K562 (cell line): ENCODE measurements around the gene CCDC92. TPM values are rescaled to one million over a fixed set of nuclear protein-coding genes. Genes with fewer than 3 reads are reported as not detected.

ENCODE experiments used
- ATAC-seq: fragments of 200-7000 bp; cut with Tn5 transposase; 3 replicates; pipeline ENCODE4 v1.9.1; 2020; ENCODE audit warnings: moderate library complexity
- BruUV-seq: library from RNA; stranded (reverse); fragments of 400-500 nt; replicated peaks from 2 replicates; lab custom pipeline; 2021; lab: Mats Ljungman, UMichigan
- CTCF ChIA-PET: fragments of 300-600 bp; formaldehyde crosslinking; extraction: SDS; loops from one replicate; lab custom pipeline; 2021; ENCODE audit warnings: low intra/inter-chr PET ratio; lab: Yijun Ruan, JAX
- POLR2A ChIA-PET: fragments of 300-600, 350-650 bp; sonication (Branson Sonifier 250); formaldehyde crosslinking; extraction: SDS; loops from one replicate; lab custom pipeline; 2021; ENCODE audit warnings: antibody characterized with exemption, inconsistent platforms; lab: Yijun Ruan, JAX
- DNase-seq, 4 experiments: peaks; one replicate each; pipeline versions ENCODE4 v3.0.0 to v3.0.0-alpha.2; 2011 to 2018; ENCODE audit warnings: low spot score in 3 of 4, mixed read lengths in 3 of 4; ENCODE audit errors: extremely low read depth in 1 of 4
- FAIRE-seq: peaks from 2 replicates; lab custom pipeline; 2011; peaks lifted over from hg19 to GRCh38; lab: Jason Lieb, UNC
- H2AFZ ChIP-seq: 2 replicates; pipeline ENCODE4 v1.6.0; 2011; ENCODE audit warnings: low read depth, low read length, control low read depth, inconsistent platforms
- H3K27ac ChIP-seq: fragments of 200-600 bp; 3 replicates; pipeline ENCODE4 v1.8.0; 2011; ENCODE audit warnings: low read depth, mild to moderate bottlenecking, control low read depth, inconsistent platforms, low read length, moderate library complexity, mixed read lengths; ENCODE audit errors: extremely low read depth
- H3K27me3 ChIP-seq, 2 experiments: fragments of 300-600 bp in 1 of 2; 2 replicates in 1 of 2; 3 replicates in 1 of 2; pipeline versions ENCODE4 v1.6.0 to v1.8.0; 2011; ENCODE audit warnings: inconsistent platforms in 2 of 2, low read length in 2 of 2, mild to moderate bottlenecking in 1 of 2, mixed read lengths in 1 of 2, moderate library complexity in 1 of 2; ENCODE audit not compliant: control insufficient read depth in 2 of 2, insufficient read depth in 2 of 2
- H3K36me3 ChIP-seq: fragments of 300-600 bp; 3 replicates; pipeline ENCODE4 v1.8.0; 2011; ENCODE audit warnings: mild to moderate bottlenecking, low read length, inconsistent platforms; ENCODE audit not compliant: control insufficient read depth, insufficient read depth
- H3K4me1 ChIP-seq, 2 experiments: fragments of 200-600 bp in 1 of 2; replicated peaks in 1 of 2; 2 replicates in 1 of 2; 3 replicates in 1 of 2; pipeline versions ENCODE4 v1.5.1 to v1.8.0; 2011; ENCODE audit warnings: inconsistent platforms in 2 of 2, low read length in 2 of 2, mild to moderate bottlenecking in 1 of 2, mixed read lengths in 1 of 2, moderate library complexity in 1 of 2; ENCODE audit not compliant: control insufficient read depth in 2 of 2, insufficient read depth in 2 of 2
- H3K4me2 ChIP-seq: 2 replicates; pipeline ENCODE4 v1.6.1; 2011; ENCODE audit warnings: low read length, control low read depth, inconsistent platforms, mixed read lengths; ENCODE audit not compliant: insufficient read depth
- H3K4me3 ChIP-seq: fragments of 200-600 bp; sonication (generic), shearing (Covaris generic); 2 replicates; pipeline ENCODE4 v1.5.1; 2016; ENCODE audit warnings: control low read depth, inconsistent platforms
- H3K79me2 ChIP-seq: fragments of 200-600 bp; 3 replicates; pipeline ENCODE4 v1.8.0; 2011; ENCODE audit warnings: low read length, inconsistent platforms; ENCODE audit not compliant: control insufficient read depth, insufficient read depth
- H3K9ac ChIP-seq, 2 experiments: 2 replicates each; pipeline versions ENCODE4 v1.6.0 to v1.6.1; 2011; ENCODE audit warnings: low read depth in 2 of 2, low read length in 2 of 2, control low read depth in 1 of 2, inconsistent platforms in 1 of 2, mild to moderate bottlenecking in 1 of 2, mixed read lengths in 1 of 2; ENCODE audit not compliant: insufficient read depth in 1 of 2
- H3K9me1 ChIP-seq: one replicate; pipeline ENCODE4 v1.6.0; 2011; ENCODE audit warnings: inconsistent platforms, mild to moderate bottlenecking, low read length, moderate library complexity; ENCODE audit not compliant: control insufficient read depth, insufficient read depth
- H3K9me3 ChIP-seq: replicated peaks from 2 replicates; pipeline ENCODE4 v1.5.1; 2011; ENCODE audit warnings: low read depth, low read length, inconsistent platforms; ENCODE audit not compliant: control insufficient read depth, insufficient read depth
- H4K20me1 ChIP-seq: replicated peaks from 2 replicates; pipeline ENCODE4 v1.6.1; 2011; ENCODE audit warnings: low read length, inconsistent platforms, mixed read lengths; ENCODE audit not compliant: control insufficient read depth, insufficient read depth
- ARNT ChIP-seq, 2 experiments: fragments of 450-650 bp; IDR thresholded peaks; 2 replicates each; pipeline ENCODE4 v1.6.1; 2016; ENCODE audit warnings: mild to moderate bottlenecking in 1 of 2
- CBX1 ChIP-seq: sonication (generic); IDR thresholded peaks from 2 replicates; pipeline ENCODE4 v1.6.1; 2016; ENCODE audit warnings: antibody characterized with exemption, low read depth, mild to moderate bottlenecking
- HDGF ChIP-seq: fragments of 450-650 bp; IDR thresholded peaks from 2 replicates; pipeline ENCODE4 v1.6.1; 2016
- MXI1 ChIP-seq: IDR thresholded peaks from 2 replicates; pipeline ENCODE4 v1.6.1; 2011; ENCODE audit warnings: low read depth, mild to moderate bottlenecking, improper control_type of control experiment, low read length
- NFE2L1 ChIP-seq: fragments of 450-650 bp; IDR thresholded peaks from 2 replicates; pipeline ENCODE4 v1.6.1; 2016; ENCODE audit warnings: missing genetic modification characterization, low read depth, mild to moderate bottlenecking, missing compliant biosample characterization, moderate library complexity, borderline replicate concordance
- SAP30 ChIP-seq: fragments of 200-600 bp; sonication (generic); IDR thresholded peaks from 2 replicates; pipeline ENCODE4 v1.6.1; 2012; ENCODE audit warnings: borderline replicate concordance, low read depth, mild to moderate bottlenecking, moderate library complexity, low read length, control low read depth, inconsistent platforms; ENCODE audit not compliant: insufficient read depth, poor library complexity, severe bottlenecking
- SMARCA5 ChIP-seq: fragments of 450-650 bp; IDR thresholded peaks from 2 replicates; pipeline ENCODE4 v1.6.1; 2016
- TCF7 ChIP-seq: sonication (generic); IDR thresholded peaks from 2 replicates; pipeline ENCODE4 v1.6.1; 2016; ENCODE audit warnings: antibody characterized with exemption, borderline replicate concordance
- WGBS: fragments of 100-300 bp; shearing (Covaris generic); methylation state at CpG from one replicate; pipeline ENCODE4 v1.1.6; 2016; ENCODE audit warnings: low coverage, mixed read lengths; ENCODE audit not compliant: insufficient coverage; ENCODE audit errors: missing lambda C conversion rate; 5-methylcytosine and 5-hydroxymethylcytosine counted together
- in situ Hi-C: fragments of 300-500 bp; cut with MboI; formaldehyde crosslinking; loops from 4 replicates; pipeline ENCODE4 v1.15.0; 2018; ENCODE audit warnings: inconsistent platforms, mixed read lengths
- intact Hi-C: fragments of 100-400 bp; cut with micrococcal nuclease; formaldehyde crosslinking; loops from 2 replicates; pipeline ENCODE4 v1.14.2; 2022
- polyA plus RNA-seq, 8 experiments: library from polyadenylated mRNA; depleted of rRNA in 4 of 8; stranded (reverse) in 5 of 8; unstranded in 3 of 8; fragments of >200 nt; fragmentation: Nextera tagmentation in 2 of 8; fragmentation: Illumina TruSeq in 1 of 8; extraction: Ambion mirVana in 2 of 8; extraction: Trizol in 1 of 8; gene quantifications; 2 replicates each; pipeline versions ENCODE4 v1.2.1 to v1.2.3, GENCODE V29; 2011 to 2014; ENCODE audit warnings: inconsistent platforms in 1 of 8, missing spikeins in 1 of 8
- total RNA-seq, 7 experiments: library from RNA; depleted of rRNA in 6 of 7; stranded (reverse); fragments of >200 nt in 6 of 7; fragmentation: Illumina TruSeq in 2 of 7; extraction: Trizol in 2 of 7; gene quantifications; 2 replicates each; pipeline versions ENCODE4 v1.2.1 to v1.2.3, GENCODE V29; 2011 to 2021; ENCODE audit warnings: low replicate concordance in 1 of 7
- TF ChIP-seq, protein P1 (sequence below): fragments of 450-650 bp; IDR thresholded peaks from one replicate; pipeline ENCODE4 v1.6.1; 2018; ENCODE audit warnings: mild to moderate bottlenecking, moderate library complexity; ENCODE audit not compliant: partially characterized antibody

Gene CCDC92
- total and polyA plus RNA-seq, 9 of the 15 experiments (the other 6 are each of a cell fraction or from before 2014, with no cell fraction given), result 0.27 to 5.9 (median 2.1) TPM

DNA sequence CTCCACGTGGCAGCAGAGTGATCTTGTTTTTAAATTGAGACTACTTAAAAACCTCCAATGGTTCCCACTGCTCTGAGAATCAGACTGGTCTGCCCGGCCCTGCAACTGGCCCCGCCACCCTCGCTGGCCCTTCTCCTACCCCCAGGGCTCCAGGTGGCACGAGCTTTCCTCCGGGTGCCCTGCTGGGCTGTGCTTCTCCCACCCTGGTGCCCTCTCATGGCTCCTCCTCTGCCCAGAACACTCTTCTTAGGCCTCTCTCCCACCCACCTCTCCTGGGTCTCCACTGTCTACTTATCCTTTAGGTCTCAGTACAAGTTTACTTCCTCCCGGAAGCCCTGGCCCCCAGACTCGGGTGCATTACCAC, 26.5 kb downstream of the CCDC92 start:
- TF ChIP-seq MXI1 (no peak), HDGF (no peak), SMARCA5 (no peak), NFE2L1 (tag) (no peak), ARNT (IDR thresholded peaks at IDR 0.05) (no peak), TCF7 (no peak), SAP30 (no peak), CBX1 (no peak)
- TF ChIP-seq, protein P1, sequence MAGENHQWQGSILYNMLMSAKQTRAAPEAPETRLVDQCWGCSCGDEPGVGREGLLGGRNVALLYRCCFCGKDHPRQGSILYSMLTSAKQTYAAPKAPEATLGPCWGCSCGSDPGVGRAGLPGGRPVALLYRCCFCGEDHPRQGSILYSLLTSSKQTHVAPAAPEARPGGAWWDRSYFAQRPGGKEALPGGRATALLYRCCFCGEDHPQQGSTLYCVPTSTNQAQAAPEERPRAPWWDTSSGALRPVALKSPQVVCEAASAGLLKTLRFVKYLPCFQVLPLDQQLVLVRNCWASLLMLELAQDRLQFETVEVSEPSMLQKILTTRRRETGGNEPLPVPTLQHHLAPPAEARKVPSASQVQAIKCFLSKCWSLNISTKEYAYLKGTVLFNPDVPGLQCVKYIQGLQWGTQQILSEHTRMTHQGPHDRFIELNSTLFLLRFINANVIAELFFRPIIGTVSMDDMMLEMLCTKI, result no peak
- TF ChIP-seq, all 486 proteins: peak for 0
- Histone ChIP-seq H3K9ac (no peak overlapping the region), H2AFZ (no peak overlapping the region), H3K79me2 (no peaks in the 10 kb centered on the region), H3K4me3 (no peak overlapping the region), H3K27ac (no peak overlapping the region), H3K4me1 (peaks cover 5 to 15% of the 10 kb centered on the region in 2 experiments; a peak in 4 of 5 replicates), H3K36me3 (no peaks in the 10 kb centered on the region), H3K9me3 (no peaks in the 10 kb centered on the region; the same call in 1 of the 2 replicates), H3K4me2 (no peak overlapping the region), H4K20me1 (no peaks in the 10 kb centered on the region), H3K27me3 (peaks cover 25 to 34% of the 10 kb centered on the region in 2 experiments; a peak in 4 of 5 replicates), H3K9me1 (no peaks in the 10 kb centered on the region)
- DNase-seq (no peak), ATAC-seq (no peak), FAIRE-seq (no peak)
- ChIA-PET POLR2A (interaction anchor here (1.2 kb wide), 1 partner anchor 109 kb away, joined by 3 read pairs; no protein-coding TSS in a partner anchor), CTCF (no interaction called here)
- 19% methylated on average over 7 of the region's 8 CpGs for WGBS
- no TSS peak for BruUV-seq
- in situ Hi-C loops, result no loop called here
- intact Hi-C loops, result no loop called here
